Type B pancreatic cell (in vitro differentiated cells): ENCODE data around the gene PJA2. TPM values are rescaled to one million over a fixed set of nuclear protein-coding genes. Genes with fewer than 3 reads are reported as not detected.
"Not testable (repeated sequence)": the region's sequence is repeated elsewhere in the genome, so short reads cannot be mapped to it uniquely, and the experiment has no call there.

Experiments used
- DNase-seq: peaks from one replicate; pipeline ENCODE4 v3.0.0; 2021; ENCODE audit warnings: mixed read lengths; ENCODE audit not compliant: unreplicated experiment; ENCODE audit errors: extremely low spot score
- H3K27ac Mint-ChIP-seq: 2 replicates; pipeline ENCODE4 v1.8.0; 2021; ENCODE audit warnings: mild to moderate bottlenecking, mixed read lengths
- H3K27me3 Mint-ChIP-seq: 2 replicates; pipeline ENCODE4 v1.8.0; 2021; ENCODE audit warnings: mixed read lengths
- H3K36me3 Mint-ChIP-seq: 2 replicates; pipeline ENCODE4 v1.8.0; 2021; ENCODE audit warnings: mixed read lengths
- H3K4me1 Mint-ChIP-seq: one replicate; pipeline ENCODE4 v1.8.0; 2021; ENCODE audit warnings: mixed read lengths; ENCODE audit not compliant: unreplicated experiment
- H3K4me3 Mint-ChIP-seq: 2 replicates; pipeline ENCODE4 v1.8.0; 2021; ENCODE audit warnings: mild to moderate bottlenecking, mixed read lengths
- H3K9me3 Mint-ChIP-seq: 2 replicates; pipeline ENCODE4 v1.8.0; 2021; ENCODE audit warnings: mixed read lengths
- total RNA-seq: library from RNA; stranded (reverse); gene quantifications from 2 replicates; pipeline ENCODE4 v1.2.1, GENCODE V29; 2021; ENCODE audit warnings: low replicate concordance
- TF ChIP-seq, protein P1 (sequence below): fragments of 200-600 bp; sonication (generic); conservative IDR thresholded peaks from 2 replicates; pipeline ENCODE4 v1.5.0; 2021; ENCODE audit warnings: antibody characterized with exemption, mild to moderate bottlenecking

Gene PJA2
- total RNA-seq, 1 donor from 2014 or later, result 79.9 TPM

GRCh38 chr5:109421956-109422355 lies 12.2 kb upstream of the PJA2 start:
- DNase-seq, result no peak
- Mint-ChIP-seq H3K27ac (no peak overlapping the region), H3K4me1 (peaks cover 17% of the 10 kb centered on the region), H3K27me3 (no peaks in the 10 kb centered on the region), H3K36me3 (no peaks in the 10 kb centered on the region), H3K9me3 (peaks cover 14% of the 10 kb centered on the region), H3K4me3 (no peak overlapping the region)
- TF ChIP-seq, protein P1, sequence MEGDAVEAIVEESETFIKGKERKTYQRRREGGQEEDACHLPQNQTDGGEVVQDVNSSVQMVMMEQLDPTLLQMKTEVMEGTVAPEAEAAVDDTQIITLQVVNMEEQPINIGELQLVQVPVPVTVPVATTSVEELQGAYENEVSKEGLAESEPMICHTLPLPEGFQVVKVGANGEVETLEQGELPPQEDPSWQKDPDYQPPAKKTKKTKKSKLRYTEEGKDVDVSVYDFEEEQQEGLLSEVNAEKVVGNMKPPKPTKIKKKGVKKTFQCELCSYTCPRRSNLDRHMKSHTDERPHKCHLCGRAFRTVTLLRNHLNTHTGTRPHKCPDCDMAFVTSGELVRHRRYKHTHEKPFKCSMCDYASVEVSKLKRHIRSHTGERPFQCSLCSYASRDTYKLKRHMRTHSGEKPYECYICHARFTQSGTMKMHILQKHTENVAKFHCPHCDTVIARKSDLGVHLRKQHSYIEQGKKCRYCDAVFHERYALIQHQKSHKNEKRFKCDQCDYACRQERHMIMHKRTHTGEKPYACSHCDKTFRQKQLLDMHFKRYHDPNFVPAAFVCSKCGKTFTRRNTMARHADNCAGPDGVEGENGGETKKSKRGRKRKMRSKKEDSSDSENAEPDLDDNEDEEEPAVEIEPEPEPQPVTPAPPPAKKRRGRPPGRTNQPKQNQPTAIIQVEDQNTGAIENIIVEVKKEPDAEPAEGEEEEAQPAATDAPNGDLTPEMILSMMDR, result no peak

DNA sequence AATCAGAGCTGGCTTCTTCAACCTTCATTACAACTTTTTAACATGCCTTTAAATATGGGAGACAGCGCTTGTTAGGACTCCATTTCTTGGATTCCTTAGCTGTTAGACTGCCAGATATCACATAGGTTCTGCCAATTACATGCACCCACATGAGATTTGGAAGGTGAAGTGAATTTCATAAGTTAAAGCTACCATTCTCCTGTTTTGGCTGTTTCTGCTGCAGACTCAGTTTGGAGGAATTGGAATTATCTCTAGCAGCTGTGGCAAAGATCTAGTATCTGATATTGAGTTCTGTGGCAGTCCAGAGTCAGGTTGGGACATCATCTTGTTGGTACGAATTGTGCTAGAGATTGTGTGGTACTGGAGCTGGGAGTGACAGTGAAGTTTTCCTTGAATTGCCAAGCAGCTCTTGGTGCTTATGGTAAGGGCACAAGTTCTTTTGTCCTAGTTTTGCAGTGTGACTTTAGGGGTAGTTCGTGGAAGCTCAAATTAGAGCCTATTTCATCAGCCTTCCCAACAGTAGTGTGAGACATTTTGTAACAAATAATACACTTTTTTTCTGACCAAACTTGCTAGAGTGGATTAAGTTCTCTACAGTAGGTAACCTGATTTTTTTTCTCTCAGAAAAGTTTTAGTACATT lies 9.1 kb upstream of the PJA2 start:
- H3K9me3 Mint-ChIP-seq, result peaks cover 6% of the 10 kb centered on the region
- DNase-seq, result no peak
- H3K36me3 Mint-ChIP-seq, result no peaks in the 10 kb centered on the region
- H3K27ac Mint-ChIP-seq, result no peak overlapping the region
- H3K4me1 Mint-ChIP-seq, result peaks cover 2% of the 10 kb centered on the region
- no peaks in the 10 kb centered on the region for H3K27me3 Mint-ChIP-seq
- TF ChIP-seq, protein P1, result no peak
- H3K4me3 Mint-ChIP-seq, result no peak overlapping the region

GRCh38 chr5:109416882-109417281 lies 7.1 kb upstream of the PJA2 start:
- no peak overlapping the region for H3K27ac Mint-ChIP-seq
- H3K4me1 Mint-ChIP-seq, result peaks cover 14% of the 10 kb centered on the region
- no peak for DNase-seq
- H3K4me3 Mint-ChIP-seq, result no peak overlapping the region
- peaks cover 6% of the 10 kb centered on the region for H3K9me3 Mint-ChIP-seq
- H3K36me3 Mint-ChIP-seq, result no peaks in the 10 kb centered on the region
- TF ChIP-seq, protein P1, result no peak
- H3K27me3 Mint-ChIP-seq, result no peaks in the 10 kb centered on the region

- DNase-seq, H3K36me3 Mint-ChIP-seq, H3K27me3 Mint-ChIP-seq, H3K9me3 Mint-ChIP-seq, H3K4me3 Mint-ChIP-seq: not testable (repeated sequence)
- Mint-ChIP-seq H3K4me1 (peaks cover 14% of the 10 kb centered on the region), H3K27ac (peak overlapping the region; percentile 46)
These were observed 4.2 kb upstream of the PJA2 start for GRCh38 chr5:109413921-109414461.

DNA sequence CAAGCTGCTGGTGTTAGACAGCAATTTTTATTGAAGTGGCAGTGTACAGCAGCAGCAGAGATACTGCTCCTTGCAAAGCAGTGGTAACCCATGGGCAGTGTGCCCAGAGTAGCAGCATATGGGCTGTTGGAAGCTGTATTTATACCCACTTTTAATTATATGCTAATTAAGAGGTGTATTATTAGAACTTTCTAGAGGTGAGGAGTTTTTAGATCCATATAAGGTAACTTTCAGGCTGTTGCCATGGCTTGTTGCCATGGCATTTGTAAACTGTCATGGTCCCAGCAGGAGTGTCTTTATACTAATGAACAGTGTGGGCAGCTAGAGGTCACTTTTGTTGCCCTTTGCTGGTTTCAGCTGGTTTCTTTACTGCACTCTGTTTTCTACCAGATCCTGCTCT lies 3.7 kb upstream of the PJA2 start:
- no peak overlapping the region for H3K4me3 Mint-ChIP-seq
- H3K9me3 Mint-ChIP-seq, result peaks cover 6% of the 10 kb centered on the region
- peaks cover 14% of the 10 kb centered on the region for H3K4me1 Mint-ChIP-seq
- H3K27ac Mint-ChIP-seq, result peak overlapping the region; percentile 51
- no peaks in the 10 kb centered on the region for H3K36me3 Mint-ChIP-seq
- DNase-seq, result no peak
- H3K27me3 Mint-ChIP-seq, result no peaks in the 10 kb centered on the region
- TF ChIP-seq, protein P1, result no peak

GRCh38 chr5:109412981-109413402 lies 3.2 kb upstream of the PJA2 start:
- H3K4me1 Mint-ChIP-seq, result peaks cover 14% of the 10 kb centered on the region
- no peaks in the 10 kb centered on the region for H3K36me3 Mint-ChIP-seq
- DNase-seq, result no peak
- no peaks in the 10 kb centered on the region for H3K27me3 Mint-ChIP-seq
- peak overlapping the region; percentile 51 for H3K27ac Mint-ChIP-seq
- H3K9me3 Mint-ChIP-seq, result peaks cover 6% of the 10 kb centered on the region
- no peak overlapping the region for H3K4me3 Mint-ChIP-seq
- TF ChIP-seq, protein P1, result no peak
